ENCODE results near the gene PPARG. TPM values are rescaled to one million over a fixed set of nuclear protein-coding genes. Genes with fewer than 3 reads are reported as not detected.

Gene PPARG
- total RNA-seq, 1 donor from 2014 or later, result 28.5 TPM

GRCh38 chr3:12428126-12428525 is 139.3 kb downstream of the PPARG start:
- TF ChIP-seq POLR2A (IDR thresholded peaks at IDR 0.05), result no peak
- TF ChIP-seq, protein P1, sequence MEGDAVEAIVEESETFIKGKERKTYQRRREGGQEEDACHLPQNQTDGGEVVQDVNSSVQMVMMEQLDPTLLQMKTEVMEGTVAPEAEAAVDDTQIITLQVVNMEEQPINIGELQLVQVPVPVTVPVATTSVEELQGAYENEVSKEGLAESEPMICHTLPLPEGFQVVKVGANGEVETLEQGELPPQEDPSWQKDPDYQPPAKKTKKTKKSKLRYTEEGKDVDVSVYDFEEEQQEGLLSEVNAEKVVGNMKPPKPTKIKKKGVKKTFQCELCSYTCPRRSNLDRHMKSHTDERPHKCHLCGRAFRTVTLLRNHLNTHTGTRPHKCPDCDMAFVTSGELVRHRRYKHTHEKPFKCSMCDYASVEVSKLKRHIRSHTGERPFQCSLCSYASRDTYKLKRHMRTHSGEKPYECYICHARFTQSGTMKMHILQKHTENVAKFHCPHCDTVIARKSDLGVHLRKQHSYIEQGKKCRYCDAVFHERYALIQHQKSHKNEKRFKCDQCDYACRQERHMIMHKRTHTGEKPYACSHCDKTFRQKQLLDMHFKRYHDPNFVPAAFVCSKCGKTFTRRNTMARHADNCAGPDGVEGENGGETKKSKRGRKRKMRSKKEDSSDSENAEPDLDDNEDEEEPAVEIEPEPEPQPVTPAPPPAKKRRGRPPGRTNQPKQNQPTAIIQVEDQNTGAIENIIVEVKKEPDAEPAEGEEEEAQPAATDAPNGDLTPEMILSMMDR (IDR thresholded peaks at IDR 0.05), result no peak
- no peak for TF ChIP-seq POLR2AphosphoS5 (IDR thresholded peaks at IDR 0.05; ENCODE audit: insufficient read depth in 1 of 2, low read depth in 1 of 2)
- no peak overlapping the region for H3K27ac ChIP-seq
- no peak for DNase-seq (ENCODE audit: extremely low spot score in 2 of 2)
- peaks cover 20% of the 10 kb centered on the region for H3K4me1 ChIP-seq
- H3K4me3 ChIP-seq, result no peak overlapping the region
- H3K27me3 ChIP-seq, result no peaks in the 10 kb centered on the region
- intact Hi-C loops (cut with DNase I), result no loop called here
- no peaks in the 10 kb centered on the region for H3K36me3 ChIP-seq
- no peaks in the 10 kb centered on the region for H3K9me3 ChIP-seq

- Histone ChIP-seq H3K27me3 (no peaks in the 10 kb centered on the region), H3K36me3 (no peaks in the 10 kb centered on the region), H3K9me3 (no peaks in the 10 kb centered on the region), H3K4me1 (peaks cover 10% of the 10 kb centered on the region), H3K4me3 (no peak overlapping the region), H3K27ac (no peak overlapping the region)
- TF ChIP-seq, protein P1 (IDR thresholded peaks at IDR 0.05), result no peak
- no peak for TF ChIP-seq POLR2A (IDR thresholded peaks at IDR 0.05)
- TF ChIP-seq POLR2AphosphoS5 (IDR thresholded peaks at IDR 0.05; ENCODE audit: insufficient read depth in 1 of 2, low read depth in 1 of 2), result no peak
- intact Hi-C loops (cut with DNase I), result no loop called here
- DNase-seq (ENCODE audit: extremely low spot score in 2 of 2), result no peak
These were observed 141.2 kb downstream of the PPARG start for GRCh38 chr3:12430086-12430485.

GRCh38 chr3:12433823-12434222 is 145.0 kb downstream of the PPARG start:
- H3K9me3 ChIP-seq, result no peaks in the 10 kb centered on the region
- H3K36me3 ChIP-seq, result no peaks in the 10 kb centered on the region
- peaks cover 18% of the 10 kb centered on the region for H3K4me1 ChIP-seq
- intact Hi-C loops (cut with DNase I), result no loop called here
- no peak for DNase-seq (ENCODE audit: extremely low spot score in 2 of 2)
- no peak overlapping the region for H3K27ac ChIP-seq
- TF ChIP-seq POLR2AphosphoS5 (IDR thresholded peaks at IDR 0.05; ENCODE audit: insufficient read depth in 1 of 2, low read depth in 1 of 2) (no peak), POLR2A (IDR thresholded peaks at IDR 0.05) (no peak)
- TF ChIP-seq, protein P1 (IDR thresholded peaks at IDR 0.05), result no peak
- no peaks in the 10 kb centered on the region for H3K27me3 ChIP-seq
- H3K4me3 ChIP-seq, result no peak overlapping the region

DNA sequence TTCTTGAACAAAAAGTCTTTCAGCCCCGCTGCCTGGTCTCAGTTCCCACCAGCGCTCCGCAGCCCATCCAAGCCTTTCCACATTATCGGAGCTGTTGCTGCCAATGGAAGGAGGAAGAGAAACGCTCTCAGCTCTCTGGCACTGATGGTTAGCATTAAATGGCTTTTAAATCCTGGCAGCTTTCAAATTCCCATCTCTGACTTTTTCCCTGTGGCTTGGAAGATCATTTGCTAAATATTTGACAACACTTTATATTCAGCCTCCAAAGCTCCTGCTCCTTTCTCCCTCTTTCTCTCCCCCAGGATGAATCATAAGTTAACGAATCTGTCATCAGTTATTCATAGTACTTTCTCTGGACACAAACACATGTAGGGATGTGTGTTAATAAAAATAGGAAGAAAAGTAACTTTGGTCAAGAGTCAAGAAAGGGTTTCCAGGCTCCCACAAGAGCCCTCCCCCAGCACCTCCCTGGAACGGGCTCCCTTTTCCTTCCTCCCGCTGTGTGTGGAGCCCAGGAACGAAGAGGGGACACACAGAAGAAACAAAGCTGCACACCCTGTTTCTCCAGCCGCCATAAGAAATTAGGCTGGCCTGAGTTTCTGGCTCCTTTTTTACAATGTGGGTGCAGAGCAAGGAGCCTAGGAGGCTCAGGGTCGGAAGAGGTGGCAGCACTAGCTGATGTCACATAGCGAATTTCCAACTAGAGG is 147.8 kb downstream of the PPARG start:
- Histone ChIP-seq H3K27me3 (no peaks in the 10 kb centered on the region), H3K4me1 (peaks cover 33% of the 10 kb centered on the region), H3K27ac (peak overlapping the region; percentile 80), H3K4me3 (no peak overlapping the region), H3K36me3 (no peaks in the 10 kb centered on the region), H3K9me3 (no peaks in the 10 kb centered on the region)
- peak in 1 of 2 donors; percentile 29 for TF ChIP-seq POLR2AphosphoS5 (IDR thresholded peaks at IDR 0.05; ENCODE audit: insufficient read depth in 1 of 2, low read depth in 1 of 2)
- TF ChIP-seq POLR2A (IDR thresholded peaks at IDR 0.05), result no peak
- TF ChIP-seq, protein P1 (IDR thresholded peaks at IDR 0.05), result no peak
- peak in 1 of 2 donors; percentile 93 for DNase-seq (ENCODE audit: extremely low spot score in 2 of 2)
- intact Hi-C loops (cut with DNase I), result no loop called here

GRCh38 chr3:12437221-12437605 is 148.3 kb downstream of the PPARG start:
- no peaks in the 10 kb centered on the region for H3K36me3 ChIP-seq
- no peaks in the 10 kb centered on the region for H3K9me3 ChIP-seq
- H3K27ac ChIP-seq, result peak overlapping the region; percentile 80
- no peak overlapping the region for H3K4me3 ChIP-seq
- TF ChIP-seq POLR2A (IDR thresholded peaks at IDR 0.05) (no peak), POLR2AphosphoS5 (IDR thresholded peaks at IDR 0.05; ENCODE audit: insufficient read depth in 1 of 2, low read depth in 1 of 2) (no peak)
- TF ChIP-seq, protein P1 (IDR thresholded peaks at IDR 0.05), result no peak
- no peak for DNase-seq (ENCODE audit: extremely low spot score in 2 of 2)
- intact Hi-C loops (cut with DNase I), result no loop called here
- no peaks in the 10 kb centered on the region for H3K27me3 ChIP-seq
- H3K4me1 ChIP-seq, result peaks cover 34% of the 10 kb centered on the region

All from vagina (tissue), 2 donors.